ENCODE data around the gene SERTAD1.

DNA sequence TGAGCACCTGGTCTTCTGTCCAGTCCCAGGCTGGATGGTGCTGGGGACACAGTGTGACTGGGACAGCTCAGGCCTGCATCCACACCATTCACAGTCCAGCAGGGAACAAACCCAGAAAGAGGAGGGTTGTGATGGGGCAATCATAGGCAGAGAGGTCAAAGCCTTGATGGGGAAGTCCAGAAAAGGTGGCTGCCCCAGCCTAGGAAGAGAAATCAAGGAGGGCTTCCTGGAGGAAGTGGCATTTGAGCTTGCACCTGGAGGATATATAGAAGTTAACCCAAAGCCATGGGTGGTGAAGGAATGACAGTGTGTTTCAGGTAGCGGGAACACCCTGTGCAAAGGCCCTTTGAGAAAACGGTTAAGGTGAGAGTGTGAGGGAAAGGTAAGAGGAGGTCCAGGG, 10.0 kb downstream of the SERTAD1 start:
- TF ChIP-seq, protein P1, sequence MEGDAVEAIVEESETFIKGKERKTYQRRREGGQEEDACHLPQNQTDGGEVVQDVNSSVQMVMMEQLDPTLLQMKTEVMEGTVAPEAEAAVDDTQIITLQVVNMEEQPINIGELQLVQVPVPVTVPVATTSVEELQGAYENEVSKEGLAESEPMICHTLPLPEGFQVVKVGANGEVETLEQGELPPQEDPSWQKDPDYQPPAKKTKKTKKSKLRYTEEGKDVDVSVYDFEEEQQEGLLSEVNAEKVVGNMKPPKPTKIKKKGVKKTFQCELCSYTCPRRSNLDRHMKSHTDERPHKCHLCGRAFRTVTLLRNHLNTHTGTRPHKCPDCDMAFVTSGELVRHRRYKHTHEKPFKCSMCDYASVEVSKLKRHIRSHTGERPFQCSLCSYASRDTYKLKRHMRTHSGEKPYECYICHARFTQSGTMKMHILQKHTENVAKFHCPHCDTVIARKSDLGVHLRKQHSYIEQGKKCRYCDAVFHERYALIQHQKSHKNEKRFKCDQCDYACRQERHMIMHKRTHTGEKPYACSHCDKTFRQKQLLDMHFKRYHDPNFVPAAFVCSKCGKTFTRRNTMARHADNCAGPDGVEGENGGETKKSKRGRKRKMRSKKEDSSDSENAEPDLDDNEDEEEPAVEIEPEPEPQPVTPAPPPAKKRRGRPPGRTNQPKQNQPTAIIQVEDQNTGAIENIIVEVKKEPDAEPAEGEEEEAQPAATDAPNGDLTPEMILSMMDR (IDR thresholded peaks at IDR 0.05; ENCODE audit: low read depth, low read length, poor library complexity, severe bottlenecking), result no peak
- no peak for TF ChIP-seq EZH2phosphoT487 (IDR thresholded peaks at IDR 0.05; ENCODE audit: borderline replicate concordance, low read length)

Measured in DOHH2 (cell line).